HUES48 (cell line): ENCODE data around the gene MYH14.

Source experiments
- H3K27ac ChIP-seq: one replicate; pipeline ENCODE4 v1.7.0; 2013; ENCODE audit warnings: low read depth, low read length, inconsistent platforms
- H3K27me3 ChIP-seq: 2 replicates; pipeline ENCODE4 v1.6.1; 2013; ENCODE audit warnings: mild to moderate bottlenecking, low read length; ENCODE audit not compliant: control insufficient read depth, insufficient read depth
- H3K36me3 ChIP-seq: 2 replicates; pipeline ENCODE4 v1.6.1; 2013; ENCODE audit warnings: low read length; ENCODE audit not compliant: control insufficient read depth, insufficient read depth
- H3K4me1 ChIP-seq: 2 replicates; pipeline ENCODE4 v1.6.1; 2013; ENCODE audit warnings: mild to moderate bottlenecking, low read length; ENCODE audit not compliant: control insufficient read depth, insufficient read depth
- H3K4me3 ChIP-seq: 2 replicates; pipeline ENCODE4 v1.5.1; 2013; ENCODE audit warnings: mild to moderate bottlenecking, low read depth, low read length
- H3K9ac ChIP-seq: 2 replicates; pipeline ENCODE4 v1.6.1; 2013; ENCODE audit warnings: mild to moderate bottlenecking, low read depth, low read length, moderate library complexity
- H3K9me3 ChIP-seq: 2 replicates; pipeline ENCODE4 v1.6.1; 2013; ENCODE audit warnings: low read length; ENCODE audit not compliant: control insufficient read depth, insufficient read depth

Gene MYH14

DNA sequence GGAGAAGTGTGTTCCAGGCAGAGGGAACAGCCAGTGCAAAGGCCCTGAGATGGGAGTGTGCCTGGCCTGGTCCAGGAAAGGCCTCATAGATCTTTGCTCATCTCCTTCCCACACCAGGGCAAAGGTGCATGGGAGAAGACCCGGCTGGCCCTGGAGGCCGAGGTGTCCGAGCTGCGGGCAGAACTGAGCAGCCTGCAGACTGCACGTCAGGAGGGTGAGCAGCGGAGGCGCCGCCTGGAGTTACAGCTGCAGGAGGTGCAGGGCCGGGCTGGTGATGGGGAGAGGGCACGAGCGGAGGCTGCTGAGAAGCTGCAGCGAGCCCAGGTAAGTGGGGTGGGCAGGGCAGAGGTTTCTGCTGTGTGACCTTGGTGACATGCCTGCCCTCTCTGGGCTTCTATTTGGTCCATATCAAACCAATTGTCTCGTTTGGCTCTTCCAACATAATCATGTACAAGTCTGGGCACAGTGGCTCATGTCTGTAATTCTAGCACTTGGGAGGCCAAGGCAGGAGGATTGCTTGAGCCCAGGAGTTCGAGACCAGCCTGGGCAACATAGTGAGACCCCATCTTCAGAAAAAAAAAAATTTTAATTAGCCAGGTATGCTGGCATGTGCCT, 74.7 kb downstream of the MYH14 start:
- Histone ChIP-seq H3K27ac (no peak overlapping the region), H3K36me3 (peaks cover 37% of the 10 kb centered on the region), H3K27me3 (no peaks in the 10 kb centered on the region), H3K9ac (no peak overlapping the region), H3K4me3 (no peak overlapping the region), H3K9me3 (no peaks in the 10 kb centered on the region), H3K4me1 (no peaks in the 10 kb centered on the region)

DNA sequence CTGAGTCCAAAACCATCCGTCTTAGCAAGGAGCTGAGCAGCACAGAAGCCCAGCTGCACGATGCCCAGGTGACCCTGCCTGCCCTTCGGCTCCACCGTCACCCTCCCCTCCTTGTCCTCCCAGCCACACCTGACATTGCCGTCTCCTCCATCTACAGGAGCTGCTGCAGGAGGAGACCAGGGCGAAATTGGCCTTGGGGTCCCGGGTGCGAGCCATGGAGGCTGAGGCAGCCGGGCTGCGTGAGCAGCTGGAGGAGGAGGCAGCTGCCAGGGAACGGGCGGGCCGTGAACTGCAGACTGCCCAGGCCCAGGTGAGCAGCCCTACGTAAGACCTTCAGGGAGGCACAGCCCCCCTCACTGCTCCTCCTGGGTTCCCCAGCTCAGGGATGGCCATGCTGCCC, 76.7 kb downstream of the MYH14 start:
- Histone ChIP-seq H3K9ac (no peak overlapping the region), H3K9me3 (peaks cover under 1% of the 10 kb centered on the region; the same call in 1 of the 2 replicates)

DNA sequence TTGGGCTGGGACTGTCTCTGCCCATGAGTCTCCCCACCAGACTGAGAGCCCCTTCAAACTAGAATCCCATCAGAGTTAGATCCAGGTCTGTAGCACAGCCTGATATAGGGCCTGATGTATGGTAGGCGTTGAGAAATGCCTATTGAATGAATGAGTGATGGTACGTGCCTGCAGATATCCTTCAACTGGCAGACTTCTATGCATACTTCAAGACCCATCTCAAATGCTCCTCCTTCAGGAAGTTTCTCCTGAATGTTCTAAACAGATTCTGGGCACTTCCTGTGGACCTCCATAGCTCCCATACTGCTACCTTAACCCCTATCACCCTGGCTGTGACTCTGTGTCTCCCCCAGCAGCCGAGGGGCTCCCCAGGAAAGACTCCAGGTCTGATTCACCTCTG, 77.6 kb downstream of the MYH14 start:
- Histone ChIP-seq H3K27ac (no peak overlapping the region), H3K9ac (no peak overlapping the region), H3K27me3 (no peaks in the 10 kb centered on the region), H3K9me3 (peaks cover 10% of the 10 kb centered on the region), H3K4me1 (no peaks in the 10 kb centered on the region), H3K36me3 (peaks cover 34% of the 10 kb centered on the region), H3K4me3 (no peak overlapping the region)

More for the DNA sequence above, 76.7 kb downstream of the MYH14 start:
- H3K27ac ChIP-seq, result no peak overlapping the region
- H3K27me3 ChIP-seq, result no peaks in the 10 kb centered on the region
- H3K4me1 ChIP-seq, result no peaks in the 10 kb centered on the region
- no peak overlapping the region for H3K4me3 ChIP-seq
- peaks cover 36% of the 10 kb centered on the region for H3K36me3 ChIP-seq

DNA sequence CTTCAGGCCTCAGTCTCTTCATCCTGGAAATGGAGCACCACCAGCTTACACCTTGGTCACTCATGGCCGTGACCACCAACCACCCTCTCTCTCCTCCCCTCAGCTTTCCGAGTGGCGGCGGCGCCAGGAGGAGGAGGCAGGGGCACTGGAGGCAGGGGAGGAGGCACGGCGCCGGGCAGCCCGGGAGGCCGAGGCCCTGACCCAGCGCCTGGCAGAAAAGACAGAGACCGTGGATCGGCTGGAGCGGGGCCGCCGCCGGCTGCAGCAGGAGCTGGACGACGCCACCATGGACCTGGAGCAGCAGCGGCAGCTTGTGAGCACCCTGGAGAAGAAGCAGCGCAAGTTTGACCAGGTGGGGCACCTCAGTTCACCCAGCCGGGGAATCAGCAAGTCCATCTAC, 78.1 kb downstream of the MYH14 start:
- Histone ChIP-seq H3K27ac (no peak overlapping the region), H3K4me1 (no peaks in the 10 kb centered on the region), H3K36me3 (peaks cover 31% of the 10 kb centered on the region), H3K9me3 (peaks cover 12% of the 10 kb centered on the region), H3K4me3 (no peak overlapping the region), H3K9ac (no peak overlapping the region), H3K27me3 (no peaks in the 10 kb centered on the region)

DNA sequence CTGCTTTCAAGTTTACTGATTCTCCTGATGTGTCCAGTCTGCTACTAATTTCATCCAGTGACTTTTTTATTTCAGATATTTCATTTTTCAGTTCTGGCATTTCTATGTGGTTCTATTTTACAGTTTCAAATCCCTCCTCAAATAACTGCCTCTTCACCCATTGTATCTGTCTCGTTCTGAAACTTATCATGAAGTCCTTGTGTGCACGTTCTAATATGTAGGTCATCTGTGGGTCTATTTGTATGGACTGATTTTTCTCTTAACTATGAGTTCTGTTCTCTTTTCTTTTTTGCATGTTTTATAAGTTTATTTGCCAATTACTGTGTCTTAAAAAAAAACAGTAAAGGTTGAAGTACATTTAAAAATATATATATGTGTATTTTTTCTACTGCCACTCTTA, 82.4 kb downstream of the MYH14 start:
- Histone ChIP-seq H3K4me3 (no peak overlapping the region), H3K9ac (no peak overlapping the region), H3K4me1 (no peaks in the 10 kb centered on the region), H3K27ac (no peak overlapping the region), H3K9me3 (peaks cover 12% of the 10 kb centered on the region), H3K36me3 (peaks cover 31% of the 10 kb centered on the region), H3K27me3 (no peaks in the 10 kb centered on the region)

DNA sequence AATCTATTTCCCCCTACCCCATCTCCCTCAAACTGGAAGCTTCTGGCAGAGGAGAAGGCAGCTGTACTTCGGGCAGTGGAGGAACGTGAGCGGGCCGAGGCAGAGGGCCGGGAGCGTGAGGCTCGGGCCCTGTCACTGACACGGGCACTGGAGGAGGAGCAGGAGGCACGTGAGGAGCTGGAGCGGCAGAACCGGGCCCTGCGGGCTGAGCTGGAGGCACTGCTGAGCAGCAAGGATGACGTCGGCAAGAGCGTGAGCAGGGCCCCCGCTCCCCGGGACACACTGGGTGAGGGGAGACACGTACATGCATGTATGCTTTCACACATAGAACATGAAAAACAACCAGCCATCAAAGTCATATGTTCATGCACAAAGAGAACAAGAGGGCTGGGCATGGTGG, 83.0 kb downstream of the MYH14 start:
- Histone ChIP-seq H3K4me1 (no peaks in the 10 kb centered on the region), H3K27ac (no peak overlapping the region), H3K9ac (no peak overlapping the region), H3K36me3 (peaks cover 27% of the 10 kb centered on the region), H3K4me3 (no peak overlapping the region), H3K27me3 (no peaks in the 10 kb centered on the region), H3K9me3 (peaks cover 12% of the 10 kb centered on the region)

DNA sequence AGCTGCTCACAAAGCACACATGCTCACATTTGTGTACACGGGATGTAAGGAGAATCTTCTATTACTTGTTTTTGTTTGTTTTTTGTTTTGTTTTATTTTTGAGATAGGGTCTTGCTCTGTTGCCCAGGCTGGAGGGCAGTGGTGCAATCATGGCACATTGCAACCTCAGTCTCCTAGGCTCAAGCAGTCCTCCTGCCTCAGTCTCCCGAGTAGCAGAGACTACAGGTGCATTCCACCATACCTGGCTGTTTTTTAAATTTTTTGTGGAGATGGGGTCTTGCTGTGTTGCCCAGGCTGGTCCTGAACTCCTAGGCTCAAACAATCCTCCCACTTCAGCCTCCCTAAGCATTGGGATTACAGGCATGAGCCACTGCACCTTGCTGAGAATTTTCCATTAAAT, 83.9 kb downstream of the MYH14 start:
- Histone ChIP-seq H3K9ac (no peak overlapping the region), H3K9me3 (peaks cover 12% of the 10 kb centered on the region), H3K27me3 (no peaks in the 10 kb centered on the region), H3K27ac (no peak overlapping the region), H3K4me3 (no peak overlapping the region), H3K36me3 (peaks cover 24% of the 10 kb centered on the region), H3K4me1 (peaks cover 4% of the 10 kb centered on the region; the same call in 1 of the 2 replicates)

DNA sequence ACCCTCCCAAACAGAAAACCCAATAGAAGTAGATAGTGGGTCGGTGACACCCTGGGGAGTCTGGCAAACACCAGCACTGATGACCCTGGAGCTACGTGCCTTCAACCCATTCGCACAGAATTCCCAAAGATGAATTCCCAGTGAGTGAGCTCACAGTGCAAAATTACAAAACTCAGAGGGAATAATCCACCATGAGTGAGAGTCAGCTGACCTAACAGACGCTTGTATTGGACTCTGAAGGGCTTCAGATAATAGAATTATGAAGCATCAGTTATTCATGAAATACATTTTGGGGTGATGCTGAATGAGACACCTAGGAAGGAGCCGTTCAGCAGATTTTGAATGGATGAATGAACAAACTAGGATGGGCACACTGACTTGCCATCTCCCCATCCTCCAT, 85.5 kb downstream of the MYH14 start:
- H3K4me3 ChIP-seq, result no peak overlapping the region
- peaks cover 22% of the 10 kb centered on the region for H3K36me3 ChIP-seq
- no peaks in the 10 kb centered on the region for H3K27me3 ChIP-seq
- peaks cover 12% of the 10 kb centered on the region for H3K9me3 ChIP-seq
- peaks cover 13% of the 10 kb centered on the region; the same call in 1 of the 2 replicates for H3K4me1 ChIP-seq
- no peak overlapping the region for H3K27ac ChIP-seq
- no peak overlapping the region for H3K9ac ChIP-seq

DNA sequence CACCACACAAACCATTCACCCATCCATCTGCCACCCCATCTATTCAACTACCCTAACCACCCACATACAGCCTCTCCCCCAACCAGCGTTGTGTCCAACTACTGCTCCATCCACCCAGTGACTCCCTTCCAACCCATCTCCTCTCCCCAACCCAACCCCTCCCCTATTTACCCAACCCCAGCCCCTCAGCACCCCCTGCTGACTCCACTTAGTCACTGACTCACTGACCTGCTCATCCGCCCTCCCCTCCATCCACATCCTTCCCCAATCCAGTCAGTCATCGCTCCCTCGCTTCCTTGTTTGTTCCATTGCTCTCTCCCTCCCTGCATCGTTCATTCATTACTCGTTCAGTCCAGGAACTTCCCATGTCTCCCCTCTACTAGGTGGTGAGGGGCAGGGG, 86.6 kb downstream of the MYH14 start:
- peaks cover 21% of the 10 kb centered on the region for H3K36me3 ChIP-seq
- no peak overlapping the region for H3K27ac ChIP-seq
- H3K4me3 ChIP-seq, result no peak overlapping the region
- H3K4me1 ChIP-seq, result peaks cover 13% of the 10 kb centered on the region; the same call in 1 of the 2 replicates
- no peak overlapping the region for H3K9ac ChIP-seq
- H3K9me3 ChIP-seq, result peaks cover 12% of the 10 kb centered on the region
- no peaks in the 10 kb centered on the region for H3K27me3 ChIP-seq

DNA sequence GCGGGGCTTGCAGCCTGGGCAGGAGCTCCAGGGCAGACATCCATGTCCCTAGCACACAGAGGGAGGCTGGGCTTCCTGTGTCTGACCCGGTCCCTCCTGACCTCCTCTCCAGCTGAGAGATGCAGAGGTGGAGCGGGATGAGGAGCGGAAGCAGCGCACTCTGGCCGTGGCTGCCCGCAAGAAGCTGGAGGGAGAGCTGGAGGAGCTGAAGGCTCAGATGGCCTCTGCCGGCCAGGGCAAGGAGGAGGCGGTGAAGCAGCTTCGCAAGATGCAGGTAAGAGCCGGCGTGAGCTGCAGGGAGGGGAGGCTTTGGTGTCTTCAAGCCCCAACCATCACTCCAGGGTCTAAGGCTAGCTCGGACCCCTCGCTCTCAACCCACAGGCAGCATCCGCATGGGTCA, 87.4 kb downstream of the MYH14 start:
- Histone ChIP-seq H3K4me3 (no peak overlapping the region), H3K9ac (no peak overlapping the region), H3K36me3 (peaks cover 19% of the 10 kb centered on the region), H3K4me1 (peaks cover 13% of the 10 kb centered on the region; the same call in 1 of the 2 replicates), H3K27me3 (no peaks in the 10 kb centered on the region), H3K27ac (no peak overlapping the region), H3K9me3 (peaks cover 4% of the 10 kb centered on the region; the same call in 1 of the 2 replicates)

DNA sequence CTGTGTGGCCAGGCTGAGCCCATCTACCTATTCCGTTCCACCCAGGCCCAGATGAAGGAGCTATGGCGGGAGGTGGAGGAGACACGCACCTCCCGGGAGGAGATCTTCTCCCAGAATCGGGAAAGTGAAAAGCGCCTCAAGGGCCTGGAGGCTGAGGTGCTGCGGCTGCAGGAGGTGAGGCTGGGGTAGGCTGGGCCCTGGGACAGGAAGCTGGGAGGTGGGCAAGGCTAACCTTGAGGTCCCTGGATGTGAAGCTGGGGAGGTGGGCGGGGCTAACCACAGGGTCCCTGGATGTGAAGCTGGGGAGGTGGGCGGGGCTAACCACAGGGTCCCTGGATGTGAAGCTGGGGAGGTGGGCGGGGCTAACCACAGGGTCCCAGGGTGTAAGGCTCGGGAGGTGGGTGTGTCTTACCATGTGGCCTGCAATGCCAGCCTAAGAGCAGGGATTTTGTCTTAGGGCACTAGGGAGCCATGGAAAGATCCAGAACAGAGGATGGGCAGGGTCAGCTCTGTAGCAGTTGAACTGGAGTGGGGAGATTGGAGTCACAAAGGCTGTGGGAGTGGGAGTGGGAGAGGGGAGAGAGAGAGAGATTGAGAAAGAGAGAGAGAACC, 88.9 kb downstream of the MYH14 start:
- H3K9ac ChIP-seq, result no peak overlapping the region
- H3K4me1 ChIP-seq, result peaks cover 13% of the 10 kb centered on the region; the same call in 1 of the 2 replicates
- H3K27me3 ChIP-seq, result no peaks in the 10 kb centered on the region
- H3K9me3 ChIP-seq, result no peaks in the 10 kb centered on the region
- no peak overlapping the region for H3K27ac ChIP-seq
- H3K36me3 ChIP-seq, result peaks cover 11% of the 10 kb centered on the region
- H3K4me3 ChIP-seq, result no peak overlapping the region
